SU-DHL-6 (cell line): ENCODE measurements around the gene LRRFIP2.

Experiments
- EZH2phosphoT487 ChIP-seq: fragments of 200-600 bp; sonication (generic), shearing (Covaris generic); conservative IDR thresholded peaks from 2 replicates; pipeline ENCODE4 v1.6.1; 2018; ENCODE audit warnings: mild to moderate bottlenecking, antibody characterized with exemption, low read length, moderate library complexity, mixed read lengths
- TF ChIP-seq, protein P1 (sequence below): fragments of 200-600 bp; sonication (generic); IDR thresholded peaks from one replicate; pipeline ENCODE4 v1.5.1; 2017; ENCODE audit warnings: antibody characterized with exemption, mild to moderate bottlenecking, low read length, moderate library complexity; ENCODE audit not compliant: insufficient read depth, poor library complexity, severe bottlenecking

DNA sequence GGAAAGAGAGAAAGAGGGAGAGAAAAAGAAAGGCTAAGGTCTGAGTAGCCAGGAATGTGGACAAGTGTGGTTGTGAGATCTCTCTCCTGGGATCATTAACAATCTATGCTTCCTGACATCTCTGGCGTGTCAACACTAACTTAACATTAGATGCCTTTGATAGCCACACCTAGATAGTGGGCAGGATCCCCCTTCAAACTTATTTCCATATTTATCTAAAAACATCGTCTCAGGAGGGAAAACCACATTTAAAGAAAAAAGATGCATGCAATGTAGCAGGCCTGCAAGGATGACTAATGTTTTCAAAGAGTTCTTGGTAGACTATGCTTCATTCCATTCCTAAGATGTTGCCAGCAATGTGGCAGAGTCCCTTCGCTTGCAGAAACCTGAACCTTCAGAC is 100.2 kb downstream of the LRRFIP2 start:
- TF ChIP-seq, protein P1, sequence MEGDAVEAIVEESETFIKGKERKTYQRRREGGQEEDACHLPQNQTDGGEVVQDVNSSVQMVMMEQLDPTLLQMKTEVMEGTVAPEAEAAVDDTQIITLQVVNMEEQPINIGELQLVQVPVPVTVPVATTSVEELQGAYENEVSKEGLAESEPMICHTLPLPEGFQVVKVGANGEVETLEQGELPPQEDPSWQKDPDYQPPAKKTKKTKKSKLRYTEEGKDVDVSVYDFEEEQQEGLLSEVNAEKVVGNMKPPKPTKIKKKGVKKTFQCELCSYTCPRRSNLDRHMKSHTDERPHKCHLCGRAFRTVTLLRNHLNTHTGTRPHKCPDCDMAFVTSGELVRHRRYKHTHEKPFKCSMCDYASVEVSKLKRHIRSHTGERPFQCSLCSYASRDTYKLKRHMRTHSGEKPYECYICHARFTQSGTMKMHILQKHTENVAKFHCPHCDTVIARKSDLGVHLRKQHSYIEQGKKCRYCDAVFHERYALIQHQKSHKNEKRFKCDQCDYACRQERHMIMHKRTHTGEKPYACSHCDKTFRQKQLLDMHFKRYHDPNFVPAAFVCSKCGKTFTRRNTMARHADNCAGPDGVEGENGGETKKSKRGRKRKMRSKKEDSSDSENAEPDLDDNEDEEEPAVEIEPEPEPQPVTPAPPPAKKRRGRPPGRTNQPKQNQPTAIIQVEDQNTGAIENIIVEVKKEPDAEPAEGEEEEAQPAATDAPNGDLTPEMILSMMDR: no peak
- no peak for TF ChIP-seq EZH2phosphoT487
